Type B pancreatic cell (in vitro differentiated cells): ENCODE results near the gene ZNF593OS. TPM values are rescaled to one million over a fixed set of nuclear protein-coding genes. Genes with fewer than 3 reads are reported as not detected.
A peak's percentile ranks its signal among the peaks of the same experiment; 100 is the strongest.

ENCODE experiments used
- DNase-seq: peaks from one replicate; pipeline ENCODE4 v3.0.0; 2021; ENCODE audit warnings: mixed read lengths; ENCODE audit not compliant: unreplicated experiment; ENCODE audit errors: extremely low spot score
- H3K27ac Mint-ChIP-seq: 2 replicates; pipeline ENCODE4 v1.8.0; 2021; ENCODE audit warnings: mild to moderate bottlenecking, mixed read lengths
- H3K27me3 Mint-ChIP-seq: 2 replicates; pipeline ENCODE4 v1.8.0; 2021; ENCODE audit warnings: mixed read lengths
- H3K36me3 Mint-ChIP-seq: 2 replicates; pipeline ENCODE4 v1.8.0; 2021; ENCODE audit warnings: mixed read lengths
- H3K4me1 Mint-ChIP-seq: one replicate; pipeline ENCODE4 v1.8.0; 2021; ENCODE audit warnings: mixed read lengths; ENCODE audit not compliant: unreplicated experiment
- H3K4me3 Mint-ChIP-seq: 2 replicates; pipeline ENCODE4 v1.8.0; 2021; ENCODE audit warnings: mild to moderate bottlenecking, mixed read lengths
- H3K9me3 Mint-ChIP-seq: 2 replicates; pipeline ENCODE4 v1.8.0; 2021; ENCODE audit warnings: mixed read lengths
- CTCF ChIP-seq: fragments of 200-600 bp; sonication (generic); conservative IDR thresholded peaks from 2 replicates; pipeline ENCODE4 v1.5.0; 2021; ENCODE audit warnings: antibody characterized with exemption, mild to moderate bottlenecking
- total RNA-seq: library from RNA; stranded (reverse); gene quantifications from 2 replicates; pipeline ENCODE4 v1.2.1, GENCODE V29; 2021; ENCODE audit warnings: low replicate concordance

The ZNF593OS gene
- total RNA-seq, 1 donor from 2014 or later: not detected

DNA sequence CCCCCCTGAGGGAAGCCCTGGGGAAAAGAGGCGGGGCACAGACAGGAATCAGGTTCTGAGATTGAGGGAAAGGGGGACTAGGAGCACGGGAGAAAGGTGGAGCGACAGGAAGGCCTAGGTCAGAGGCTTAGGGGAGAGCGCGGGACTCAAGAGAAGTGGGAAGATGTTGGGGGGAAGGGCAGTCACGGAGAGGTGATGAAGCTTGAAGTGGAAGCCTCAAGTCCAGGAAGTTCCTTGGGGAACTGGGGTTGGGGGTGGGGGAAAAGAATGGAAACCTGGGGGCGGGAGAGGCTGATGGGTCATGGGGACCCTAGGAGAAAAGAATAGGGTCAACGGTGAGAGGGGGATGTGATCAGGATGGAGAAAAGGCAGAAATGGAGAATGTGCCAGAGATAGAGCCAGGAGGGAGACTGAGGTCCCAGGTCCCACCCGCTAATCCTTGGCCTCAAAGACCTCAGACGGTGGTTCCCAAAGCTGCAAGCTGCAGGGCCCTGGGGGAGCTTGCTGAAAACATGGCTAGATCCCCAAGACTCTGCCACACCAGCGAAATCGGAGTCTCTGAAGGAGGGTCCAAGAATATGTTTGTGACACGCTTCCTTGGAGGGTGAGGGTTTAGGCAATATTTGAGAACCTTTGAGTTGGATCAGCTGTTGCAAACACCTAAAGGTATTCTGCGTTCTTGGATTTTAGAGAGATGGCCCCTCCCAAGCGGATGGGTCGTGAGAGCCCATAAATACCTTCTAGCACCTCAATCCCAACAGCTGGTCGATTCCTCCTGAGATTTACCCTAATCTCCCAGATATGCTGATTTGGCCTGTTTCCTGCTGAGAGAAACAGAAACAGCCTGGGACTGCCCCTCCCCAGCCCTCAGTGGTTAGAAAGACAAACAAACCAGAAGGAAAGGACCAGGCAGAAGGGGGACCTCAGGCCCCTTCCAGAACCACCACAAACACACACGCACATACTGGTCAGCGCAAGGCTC, 6.5 kb downstream of the ZNF593OS start:
- peak overlapping the region; percentile 77 for H3K4me3 Mint-ChIP-seq
- H3K4me1 Mint-ChIP-seq: peaks cover 31% of the 10 kb centered on the region
- no peak for DNase-seq
- TF ChIP-seq CTCF: no peak
- peak overlapping the region; percentile 56 for H3K27ac Mint-ChIP-seq
- no peaks in the 10 kb centered on the region for H3K36me3 Mint-ChIP-seq
- peaks cover 5% of the 10 kb centered on the region for H3K27me3 Mint-ChIP-seq
- H3K9me3 Mint-ChIP-seq: no peaks in the 10 kb centered on the region

- H3K27me3 Mint-ChIP-seq: peaks cover 5% of the 10 kb centered on the region
- H3K9me3 Mint-ChIP-seq: no peaks in the 10 kb centered on the region
- TF ChIP-seq CTCF: peak; percentile 89
- H3K4me3 Mint-ChIP-seq: peak overlapping the region; percentile 77
- no peaks in the 10 kb centered on the region for H3K36me3 Mint-ChIP-seq
- peaks cover 33% of the 10 kb centered on the region for H3K4me1 Mint-ChIP-seq
- H3K27ac Mint-ChIP-seq: peak overlapping the region; percentile 56
- DNase-seq: peak; percentile 80
These were observed 7.4 kb downstream of the ZNF593OS start for GRCh38 chr1:26164036-26164860.

DNA sequence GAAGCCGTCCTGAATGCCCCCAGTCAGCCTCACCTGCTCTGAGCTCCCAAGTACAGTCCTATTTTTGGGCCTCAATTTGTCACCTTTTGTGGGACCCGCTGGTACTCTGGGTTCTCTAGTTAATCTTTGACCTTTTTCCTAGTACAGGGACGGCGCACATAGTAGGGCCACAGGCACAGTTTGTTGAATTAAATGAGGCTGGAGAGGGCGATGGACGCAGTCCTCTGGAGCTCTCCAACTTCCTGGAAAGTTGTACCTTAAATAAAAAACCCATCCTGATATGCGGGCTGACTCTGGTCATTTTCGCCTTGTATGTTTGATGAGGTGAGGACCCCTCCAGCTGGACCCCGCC, 8.0 kb downstream of the ZNF593OS start:
- Mint-ChIP-seq H3K4me1 (peaks cover 28% of the 10 kb centered on the region), H3K27ac (no peak overlapping the region), H3K4me3 (peak overlapping the region; percentile 61), H3K27me3 (peaks cover 5% of the 10 kb centered on the region), H3K36me3 (no peaks in the 10 kb centered on the region), H3K9me3 (no peaks in the 10 kb centered on the region)
- DNase-seq: no peak
- TF ChIP-seq CTCF: no peak

DNA sequence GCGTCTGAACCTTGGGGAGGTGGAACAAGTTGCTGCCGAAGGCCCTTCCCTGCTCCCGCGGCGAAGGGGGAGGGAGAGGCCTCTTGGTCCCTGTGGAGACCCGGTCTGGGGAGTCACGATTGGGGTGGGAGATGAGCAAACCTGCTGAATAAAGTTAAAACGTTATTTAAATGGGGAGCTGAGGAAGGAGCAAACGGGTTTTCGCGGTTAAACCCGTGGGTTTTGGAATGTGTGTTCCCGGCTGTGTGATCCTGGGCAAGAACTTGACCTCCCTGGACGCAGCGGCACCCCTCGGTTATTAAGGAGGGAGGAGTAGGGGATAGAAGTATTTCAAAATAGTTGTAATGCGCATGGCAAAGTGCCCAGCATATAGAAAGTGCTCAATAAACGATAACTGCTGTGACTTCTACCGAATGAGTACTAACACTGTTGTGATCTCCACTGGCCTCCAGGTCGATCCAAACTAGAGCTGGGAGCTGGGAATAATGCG, 9.4 kb downstream of the ZNF593OS start:
- peaks cover 32% of the 10 kb centered on the region for H3K4me1 Mint-ChIP-seq
- peaks cover 10% of the 10 kb centered on the region for H3K27me3 Mint-ChIP-seq
- no peaks in the 10 kb centered on the region for H3K9me3 Mint-ChIP-seq
- H3K27ac Mint-ChIP-seq: peak overlapping the region; percentile 33
- no peak for TF ChIP-seq CTCF
- H3K4me3 Mint-ChIP-seq: peak overlapping the region; percentile 77
- no peaks in the 10 kb centered on the region for H3K36me3 Mint-ChIP-seq
- no peak for DNase-seq

DNA sequence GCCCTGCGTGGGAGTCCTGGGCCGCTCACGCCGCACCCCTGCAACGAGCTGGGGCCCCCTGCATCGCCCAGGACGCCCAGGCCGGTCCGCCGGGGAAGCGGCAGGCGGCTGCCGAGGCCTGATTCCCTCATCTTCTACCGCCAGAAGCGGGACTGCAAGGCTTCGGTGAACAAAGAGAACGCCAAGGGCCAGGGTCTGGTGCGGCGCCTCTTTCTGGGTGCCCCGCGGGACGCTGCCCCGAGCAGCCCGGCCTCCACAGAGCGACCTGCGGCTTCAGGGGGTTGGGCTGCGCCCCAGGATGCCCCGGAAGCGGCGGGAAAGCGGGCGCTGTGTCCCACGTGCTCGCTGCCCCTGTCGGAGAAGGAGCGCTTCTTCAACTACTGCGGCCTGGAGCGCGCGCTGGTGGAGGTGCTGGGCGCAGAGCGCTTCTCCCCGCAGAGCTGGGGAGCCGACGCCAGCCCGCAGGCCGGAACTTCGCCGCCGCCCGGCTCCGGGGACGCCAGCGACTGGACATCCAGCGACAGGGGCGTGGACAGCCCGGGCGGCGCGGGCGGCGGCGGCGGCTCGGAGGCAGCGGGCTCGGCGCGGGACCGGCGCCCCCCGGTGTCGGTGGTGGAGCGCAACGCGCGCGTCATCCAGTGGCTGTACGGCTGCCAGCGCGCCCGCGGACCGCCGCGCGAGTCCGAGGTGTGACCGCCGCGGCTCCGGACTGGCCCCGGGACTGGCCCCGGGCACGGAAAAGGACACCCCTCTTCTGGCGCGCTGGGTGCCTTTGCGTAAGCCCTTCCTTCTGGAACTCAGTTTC, 10.0 kb downstream of the ZNF593OS start:
- Mint-ChIP-seq H3K27ac (peak overlapping the region; percentile 33), H3K9me3 (no peaks in the 10 kb centered on the region), H3K27me3 (peaks cover 10% of the 10 kb centered on the region), H3K4me3 (peak overlapping the region; percentile 77), H3K4me1 (peaks cover 32% of the 10 kb centered on the region), H3K36me3 (no peaks in the 10 kb centered on the region)
- peak; percentile 80 for DNase-seq
- TF ChIP-seq CTCF: peak; percentile 55
